ENCODE measurements around the gene C18orf54. TPM values are rescaled to one million over a fixed set of nuclear protein-coding genes. Genes with fewer than 3 reads are reported as not detected.

The C18orf54 gene
- total and polyA plus RNA-seq, 7 donors = 0.60 to 4.1 (median 1.7) TPM

DNA sequence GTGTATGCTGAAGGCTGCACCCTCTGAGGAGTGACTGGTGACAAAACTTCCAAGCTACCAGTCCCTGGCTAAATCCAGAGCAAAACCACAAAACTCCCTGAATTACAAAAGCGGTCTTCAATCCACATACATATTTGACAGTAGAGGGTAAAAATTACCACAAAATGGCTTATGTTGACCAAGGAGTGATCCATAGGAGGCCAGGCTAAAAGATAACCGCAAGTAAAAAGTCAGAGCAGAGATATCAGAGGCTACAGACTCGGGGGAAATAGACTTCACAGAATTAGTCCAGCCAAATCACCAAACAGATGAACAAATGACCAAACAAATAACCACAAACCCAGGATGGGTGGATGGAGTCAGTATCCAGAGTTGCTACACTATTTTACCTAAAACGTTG lies 19.5 kb upstream of the C18orf54 start:
- intact Hi-C loops (cut with DNase I) = no loop called here

GRCh38 chr18:54351186-54351585 lies 6.5 kb upstream of the C18orf54 start:
- Histone ChIP-seq H3K36me3 (no peaks in the 10 kb centered on the region), H3K9me3 (no peaks in the 10 kb centered on the region), H3K4me1 (no peaks in the 10 kb centered on the region), H3K4me3 (no peak overlapping the region), H3K27me3 (no peaks in the 10 kb centered on the region), H3K27ac (no peak overlapping the region)
- intact Hi-C loops (cut with DNase I) = no loop called here
- no peak for DNase-seq
- 84 to 91% methylated on average over 1 of the region's 1 CpG for WGBS, 2 donors
- TF ChIP-seq POLR2AphosphoS5 (IDR thresholded peaks at IDR 0.05) = no peak
- no peak for TF ChIP-seq CTCF (IDR thresholded peaks at IDR 0.05)
- no peak for TF ChIP-seq EP300 (IDR thresholded peaks at IDR 0.05)
- TF ChIP-seq POLR2A (IDR thresholded peaks at IDR 0.05) = no peak

More for the DNA sequence above, 19.5 kb upstream of the C18orf54 start:
- DNase-seq = no peak
- Histone ChIP-seq H3K4me3 (no peak overlapping the region), H3K36me3 (no peaks in the 10 kb centered on the region), H3K9me3 (no peaks in the 10 kb centered on the region), H3K4me1 (no peaks in the 10 kb centered on the region), H3K27me3 (no peaks in the 10 kb centered on the region), H3K27ac (no peak overlapping the region)
- 94 to 96% methylated on average over 4 of the region's 4 CpGs for WGBS, 2 donors
- TF ChIP-seq EP300 (IDR thresholded peaks at IDR 0.05) (no peak), POLR2A (IDR thresholded peaks at IDR 0.05) (no peak), POLR2AphosphoS5 (IDR thresholded peaks at IDR 0.05) (no peak), CTCF (IDR thresholded peaks at IDR 0.05) (no peak)

DNA sequence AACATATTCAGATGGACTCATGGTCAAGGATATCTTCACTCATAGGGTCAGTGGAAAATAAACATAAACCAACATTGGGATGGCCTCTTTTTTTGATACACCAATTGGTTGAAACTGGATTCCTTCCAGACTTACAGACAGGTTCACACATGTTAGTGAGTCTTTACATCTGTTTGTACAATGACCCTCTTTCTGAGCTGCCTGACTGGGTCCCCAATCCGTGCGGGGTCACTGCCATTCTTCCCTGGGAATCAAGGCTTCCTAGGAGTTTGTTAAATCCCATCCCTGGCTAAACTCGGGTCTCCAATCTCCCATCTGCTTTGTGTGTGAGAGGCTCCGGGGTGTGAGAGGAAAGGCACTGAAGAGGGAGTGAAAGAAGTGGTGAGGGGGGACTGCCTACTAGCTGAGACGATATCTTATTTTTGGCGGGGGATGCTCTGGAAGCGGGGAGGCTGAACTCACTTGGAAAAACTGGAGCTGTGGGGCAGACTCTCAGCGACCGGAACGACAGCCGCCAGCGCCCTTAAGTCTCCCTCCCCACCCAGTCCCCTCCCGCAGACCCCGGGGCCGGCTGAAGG lies 535 bp upstream of the C18orf54 start:
- intact Hi-C loops (cut with DNase I) = loop anchor here (5.0 kb wide), 1 partner anchor 90 kb away; the partner anchor contains the start of gene POLI
- peaks cover 0 to 10% (median 6%) of the 10 kb centered on the region in 4 donors for H3K4me1 ChIP-seq
- peak overlapping the region; percentile 31 to 71 (median 65) for H3K27ac ChIP-seq
- peaks cover 0 to 5% (median 0%) of the 10 kb centered on the region in 4 donors for H3K36me3 ChIP-seq
- H3K27me3 ChIP-seq = no peaks in the 10 kb centered on the region
- TF ChIP-seq POLR2AphosphoS5 (IDR thresholded peaks at IDR 0.05) (no peak), EP300 (IDR thresholded peaks at IDR 0.05) (no peak), POLR2A (IDR thresholded peaks at IDR 0.05) (no peak), CTCF (IDR thresholded peaks at IDR 0.05) (no peak)
- WGBS, 2 donors = 3 to 6% methylated on average over 15 of the region's 15 CpGs
- DNase-seq = no peak
- no peaks in the 10 kb centered on the region for H3K9me3 ChIP-seq
- H3K4me3 ChIP-seq = peak overlapping the region; percentile 58 to 88 (median 68)

DNA sequence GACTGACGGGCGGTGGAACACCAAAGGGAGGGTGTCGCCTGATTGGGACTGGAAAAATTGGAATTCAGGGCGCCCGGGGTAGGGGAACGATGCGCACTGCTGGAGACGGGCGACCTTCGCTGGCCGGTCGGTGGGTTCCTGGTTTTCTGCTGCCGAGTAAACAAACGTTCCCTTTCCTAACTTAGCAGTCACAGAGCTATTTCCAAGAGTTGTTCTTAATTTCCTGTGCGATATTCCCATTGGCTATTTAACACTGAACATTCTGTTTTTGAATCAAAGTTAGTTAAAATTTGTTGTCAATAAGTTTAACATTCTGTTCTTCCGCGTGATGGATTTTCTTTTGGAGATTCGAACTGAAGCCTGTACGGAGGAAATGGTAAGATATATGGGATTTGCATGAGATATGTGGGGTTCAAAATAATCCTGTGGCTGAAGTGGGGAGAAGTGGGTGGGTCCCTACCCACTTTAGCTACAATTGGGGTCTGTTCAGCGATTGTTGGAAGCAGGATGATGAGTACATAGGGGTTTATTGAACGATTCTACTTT lies 862 bp downstream of the C18orf54 start:
- 1 to 2% methylated on average over 21 of the region's 21 CpGs for WGBS, 2 donors
- no peaks in the 10 kb centered on the region for H3K27me3 ChIP-seq
- peak overlapping the region in 2 of 4 donors; percentile 70 to 71 for H3K27ac ChIP-seq
- H3K36me3 ChIP-seq = peaks cover 0 to 6% (median 0%) of the 10 kb centered on the region in 4 donors
- no peak for DNase-seq
- H3K4me1 ChIP-seq = peaks cover 0 to 10% (median 6%) of the 10 kb centered on the region in 4 donors
- peak overlapping the region; percentile 58 to 88 (median 68) for H3K4me3 ChIP-seq
- TF ChIP-seq CTCF (IDR thresholded peaks at IDR 0.05) (no peak), POLR2AphosphoS5 (IDR thresholded peaks at IDR 0.05) (no peak)
- intact Hi-C loops (cut with DNase I) = loop anchor here (5.0 kb wide), 1 partner anchor 91 kb away; the partner anchor contains the start of gene POLI
- no peaks in the 10 kb centered on the region for H3K9me3 ChIP-seq
